ENCODE results near the gene SFN. TPM values are rescaled to one million over a fixed set of nuclear protein-coding genes. Genes with fewer than 3 reads are reported as not detected.

The SFN gene
- total and polyA plus RNA-seq, 2 of the 13 experiments (the other 11 are each of a cell fraction or from before 2014, with no cell fraction given) = 4.3 to 5.6 TPM

- no peak for TF ChIP-seq ZNF558 (CRISPR knock-in tag; IDR thresholded peaks at IDR 0.05; ENCODE audit: borderline replicate concordance)
- TF ChIP-seq ZMAT3 (CRISPR knock-in tag; conservative IDR thresholded peaks at IDR 0.05) = no peak
- no peak for TF ChIP-seq ZNF7 (CRISPR knock-in tag; IDR thresholded peaks at IDR 0.05)
- TF ChIP-seq ZNF792 (CRISPR knock-in tag; IDR thresholded peaks at IDR 0.05) = peak; percentile 55; the same call in 1 of the 2 replicates
- no peak for TF ChIP-seq FIP1L1 (IDR thresholded peaks at IDR 0.05; ENCODE audit: borderline replicate concordance, insufficient read depth, low read depth, low read length)
- no peak for TF ChIP-seq ZNF546 (CRISPR knock-in tag; conservative IDR thresholded peaks at IDR 0.05)
- TF ChIP-seq TRAFD1 (CRISPR knock-in tag; IDR thresholded peaks at IDR 0.05; ENCODE audit: borderline replicate concordance) = no peak
- TF ChIP-seq ZFP41 (CRISPR knock-in tag; IDR thresholded peaks at IDR 0.05; ENCODE audit: borderline replicate concordance) = no peak
- TF ChIP-seq XRCC5 (optimal IDR thresholded peaks at IDR 0.05; ENCODE audit: low read length) = peak; percentile 83
- no peak for TF ChIP-seq GMEB2 (CRISPR knock-in tag; IDR thresholded peaks at IDR 0.05; ENCODE audit: low read depth)
- no peak for TF ChIP-seq ZKSCAN5 (CRISPR knock-in tag; IDR thresholded peaks at IDR 0.05)
- TF ChIP-seq MXD3 (CRISPR knock-in tag; IDR thresholded peaks at IDR 0.05) = peak; percentile 27; the same call in 1 of the 2 replicates
- no peak for TF ChIP-seq SP140L (CRISPR knock-in tag; IDR thresholded peaks at IDR 0.05; ENCODE audit: borderline replicate concordance)
- TF ChIP-seq ZSCAN20 (CRISPR knock-in tag; IDR thresholded peaks at IDR 0.05; ENCODE audit: borderline replicate concordance) = no peak
- TF ChIP-seq SNAPC4 (CRISPR knock-in tag; IDR thresholded peaks at IDR 0.05) = no peak
- TF ChIP-seq TAF1 (CRISPR knock-in tag; IDR thresholded peaks at IDR 0.05) = peak; percentile 58; the same call in 1 of the 2 replicates
Measured at GRCh38 chr1:26862781-26863684, at the start of gene SFN (continued).

All from HepG2 (cell line).